ENCODE results near the gene ABCC1.

DNA sequence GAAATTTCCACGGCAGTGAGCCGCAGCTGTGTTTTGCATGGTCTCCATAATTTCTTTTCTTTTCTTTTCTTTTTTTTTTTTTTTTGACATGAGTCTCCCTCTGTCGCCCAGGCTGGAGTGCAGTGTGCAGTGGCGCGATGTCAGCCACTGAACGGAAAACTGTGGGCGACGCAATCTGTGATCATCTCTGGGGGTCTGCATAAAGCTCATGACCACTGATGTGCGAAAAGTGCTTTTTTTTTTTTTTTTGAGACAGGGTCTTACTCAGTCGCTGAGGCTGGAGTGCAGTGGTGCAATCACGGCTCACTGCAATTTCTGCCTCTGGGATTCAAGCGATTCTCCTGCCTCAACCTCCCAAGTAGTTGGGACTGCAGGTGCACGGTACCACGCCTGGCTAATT is 156.2 kb downstream of the ABCC1 start:
- TF ChIP-seq, protein P1, sequence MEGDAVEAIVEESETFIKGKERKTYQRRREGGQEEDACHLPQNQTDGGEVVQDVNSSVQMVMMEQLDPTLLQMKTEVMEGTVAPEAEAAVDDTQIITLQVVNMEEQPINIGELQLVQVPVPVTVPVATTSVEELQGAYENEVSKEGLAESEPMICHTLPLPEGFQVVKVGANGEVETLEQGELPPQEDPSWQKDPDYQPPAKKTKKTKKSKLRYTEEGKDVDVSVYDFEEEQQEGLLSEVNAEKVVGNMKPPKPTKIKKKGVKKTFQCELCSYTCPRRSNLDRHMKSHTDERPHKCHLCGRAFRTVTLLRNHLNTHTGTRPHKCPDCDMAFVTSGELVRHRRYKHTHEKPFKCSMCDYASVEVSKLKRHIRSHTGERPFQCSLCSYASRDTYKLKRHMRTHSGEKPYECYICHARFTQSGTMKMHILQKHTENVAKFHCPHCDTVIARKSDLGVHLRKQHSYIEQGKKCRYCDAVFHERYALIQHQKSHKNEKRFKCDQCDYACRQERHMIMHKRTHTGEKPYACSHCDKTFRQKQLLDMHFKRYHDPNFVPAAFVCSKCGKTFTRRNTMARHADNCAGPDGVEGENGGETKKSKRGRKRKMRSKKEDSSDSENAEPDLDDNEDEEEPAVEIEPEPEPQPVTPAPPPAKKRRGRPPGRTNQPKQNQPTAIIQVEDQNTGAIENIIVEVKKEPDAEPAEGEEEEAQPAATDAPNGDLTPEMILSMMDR (IDR thresholded peaks at IDR 0.05; ENCODE audit: control extremely low read depth in 1 of 3, insufficient read depth in 1 of 3, low read depth in 1 of 3, low read length in 3 of 3), result no peak
- TF ChIP-seq SP1 (IDR thresholded peaks at IDR 0.05; ENCODE audit: low read depth, low read length), result no peak
- TF ChIP-seq POLR2A (IDR thresholded peaks at IDR 0.05; ENCODE audit: control extremely low read depth in 1 of 2, low read depth in 2 of 2, low read length in 2 of 2), result no peak
- no peak for TF ChIP-seq GABPA (IDR thresholded peaks at IDR 0.05; ENCODE audit: borderline replicate concordance, insufficient read depth, low read length)
- TF ChIP-seq SIN3A (conservative IDR thresholded peaks at IDR 0.05 in 1 of 2, IDR thresholded peaks at IDR 0.05 in 1 of 2; ENCODE audit: low read depth in 1 of 2, low read length in 2 of 2), result no peak
- no peak for TF ChIP-seq CEBPB (IDR thresholded peaks at IDR 0.05; ENCODE audit: low read depth, low read length)
- no peak for TF ChIP-seq CREB1 (IDR thresholded peaks at IDR 0.05)
- TF ChIP-seq PHF8 (conservative IDR thresholded peaks at IDR 0.05; ENCODE audit: low read depth, low read length), result no peak
- no peak for TF ChIP-seq EZH2 (IDR thresholded peaks at IDR 0.05; ENCODE audit: low read depth, low read length, severe bottlenecking)
- no peak for TF ChIP-seq RFX5 (IDR thresholded peaks at IDR 0.05; ENCODE audit: borderline replicate concordance, low read depth, low read length)
- TF ChIP-seq CBX8 (IDR thresholded peaks at IDR 0.05; ENCODE audit: borderline replicate concordance, low read depth, low read length), result no peak
- no peak for TF ChIP-seq EP300 (IDR thresholded peaks at IDR 0.05; ENCODE audit: borderline replicate concordance in 1 of 2, low read depth in 2 of 2, low read length in 2 of 2)
- TF ChIP-seq RNF2 (IDR thresholded peaks at IDR 0.05; ENCODE audit: borderline replicate concordance, low read depth, low read length, missing control alignments, poor library complexity, severe bottlenecking), result no peak
